HepG2 (cell line): ENCODE results near the gene EIF5B. TPM values are rescaled to one million over a fixed set of nuclear protein-coding genes. Genes with fewer than 3 reads are reported as not detected.

Experiments used
- CBX5 ChIP-seq: sonication (generic); formaldehyde crosslinking; IDR thresholded peaks from 2 replicates; pipeline ENCODE4 v1.4.0; 2020; ENCODE audit warnings: missing genetic modification reagents, borderline replicate concordance
- CENPBD1 ChIP-seq: sonication (generic); formaldehyde crosslinking; IDR thresholded peaks from 2 replicates; pipeline ENCODE4 v1.8.0; 2022; ENCODE audit warnings: missing genetic modification reagents, low read depth, mild to moderate bottlenecking, borderline replicate concordance
- CHCHD3 ChIP-seq: sonication (generic); formaldehyde crosslinking; IDR thresholded peaks from 2 replicates; pipeline ENCODE4 v1.8.0; 2022; ENCODE audit warnings: mild to moderate bottlenecking, missing genetic modification reagents, moderate library complexity
- CSRNP2 ChIP-seq: sonication (generic); formaldehyde crosslinking; conservative IDR thresholded peaks from 2 replicates; pipeline ENCODE4 v1.8.0; 2022; ENCODE audit warnings: low read depth, missing genetic modification reagents
- DNMT3B ChIP-seq: conservative IDR thresholded peaks from 2 replicates; pipeline ENCODE4 v1.6.1; 2016; ENCODE audit warnings: missing biosample characterization, control low read depth
- GATA4 ChIP-seq: sonication (generic); IDR thresholded peaks from 2 replicates; pipeline ENCODE4 v1.6.1; 2016; ENCODE audit warnings: antibody characterized with exemption, low read depth, borderline replicate concordance
- KDM5A ChIP-seq: fragments of 200-600 bp; sonication (generic); IDR thresholded peaks from 2 replicates; pipeline ENCODE4 v1.7.0; 2018; ENCODE audit warnings: antibody characterized with exemption, mild to moderate bottlenecking, low read length, borderline replicate concordance
- MAZ ChIP-seq, 2 experiments: sonication (generic) in 1 of 2; formaldehyde crosslinking in 1 of 2; IDR thresholded peaks; 2 replicates each; pipeline versions ENCODE4 v1.5.0 to v1.6.1; 2012 to 2020; ENCODE audit warnings: low read depth in 2 of 2, mild to moderate bottlenecking in 2 of 2, borderline replicate concordance in 1 of 2, improper control_type of control experiment in 1 of 2, low read length in 1 of 2, missing genetic modification reagents in 1 of 2, moderate library complexity in 1 of 2
- MTA3 ChIP-seq: sonication (generic); formaldehyde crosslinking; IDR thresholded peaks from 2 replicates; pipeline ENCODE4 v1.4.0; 2020; ENCODE audit warnings: missing genetic modification reagents
- SALL1 ChIP-seq: sonication (generic); formaldehyde crosslinking; IDR thresholded peaks from 2 replicates; pipeline ENCODE4 v1.8.0; 2022; ENCODE audit warnings: mild to moderate bottlenecking, missing genetic modification reagents
- TAF1 ChIP-seq: sonication (generic); formaldehyde crosslinking; IDR thresholded peaks from 2 replicates; pipeline ENCODE4 v1.4.0; 2020; ENCODE audit warnings: missing genetic modification reagents
- TFDP1 ChIP-seq: IDR thresholded peaks from 2 replicates; pipeline ENCODE4 v1.6.1; 2016; ENCODE audit warnings: missing compliant biosample characterization, missing genetic modification reagents, borderline replicate concordance
- ZBTB34 ChIP-seq: sonication (generic); formaldehyde crosslinking; IDR thresholded peaks from 2 replicates; pipeline ENCODE4 v1.8.0; 2022; ENCODE audit warnings: mild to moderate bottlenecking, missing genetic modification reagents
- ZNF225 ChIP-seq: sonication (generic); formaldehyde crosslinking; IDR thresholded peaks from 2 replicates; pipeline ENCODE4 v1.4.0; 2020; ENCODE audit warnings: mild to moderate bottlenecking, missing genetic modification reagents
- ZNF510 ChIP-seq: sonication (generic); formaldehyde crosslinking; IDR thresholded peaks from 2 replicates; pipeline ENCODE4 v1.4.0; 2020; ENCODE audit warnings: low read depth, mild to moderate bottlenecking, missing genetic modification reagents
- ZNF574 ChIP-seq: sonication (generic); formaldehyde crosslinking; IDR thresholded peaks from 2 replicates; pipeline ENCODE4 v1.4.0; 2020; ENCODE audit warnings: missing genetic modification reagents
- ZNF652 ChIP-seq: IDR thresholded peaks from 2 replicates; pipeline ENCODE4 v1.6.1; 2016; ENCODE audit warnings: low read depth, borderline replicate concordance
- ZNF75D ChIP-seq: sonication (generic); formaldehyde crosslinking; IDR thresholded peaks from 2 replicates; pipeline ENCODE4 v1.8.1; 2023; ENCODE audit warnings: missing genetic modification reagents, mild to moderate bottlenecking, borderline replicate concordance
- ZNF761 ChIP-seq: sonication (generic); formaldehyde crosslinking; conservative IDR thresholded peaks from 2 replicates; pipeline ENCODE4 v1.4.0; 2020; ENCODE audit warnings: mild to moderate bottlenecking, missing genetic modification reagents
- ZNF891 ChIP-seq: sonication (generic); formaldehyde crosslinking; IDR thresholded peaks from 2 replicates; pipeline ENCODE4 v1.5.0; 2020; ENCODE audit warnings: mild to moderate bottlenecking, missing genetic modification reagents
- polyA plus RNA-seq, 8 experiments: library from polyadenylated mRNA; depleted of rRNA in 3 of 8; stranded (reverse) in 7 of 8; unstranded in 1 of 8; fragments of >200 nt; fragmentation: Illumina TruSeq in 4 of 8; extraction: Trizol in 4 of 8; gene quantifications; 2 replicates each; pipeline versions ENCODE4 v1.2.1 to v1.2.3, GENCODE V29; 2011 to 2016; ENCODE audit warnings: low read depth in 4 of 8, missing spikeins in 1 of 8, mixed read lengths in 1 of 8; ENCODE audit not compliant: insufficient read depth in 1 of 8
- total RNA-seq, 5 experiments: library from RNA; depleted of rRNA; stranded (reverse); fragments of >200 nt; fragmentation: Illumina TruSeq; extraction: Trizol; gene quantifications; 2 replicates each; pipeline ENCODE4 v1.2.3, GENCODE V29; 2016; ENCODE audit warnings: low read depth in 1 of 5

The EIF5B gene
- total and polyA plus RNA-seq, 2 of the 13 experiments (the other 11 are each of a cell fraction or from before 2014, with no cell fraction given), result 8.8 to 32.1 TPM

GRCh38 chr2:99337113-99338028, at the start of gene EIF5B (continued):
- TF ChIP-seq CENPBD1 (CRISPR knock-in tag) (no peak; the same call in 1 of the 2 replicates), MAZ (IDR thresholded peaks at IDR 0.05; ENCODE audit: borderline replicate concordance, low read depth, low read length) (no peak), MAZ (CRISPR knock-in tag; IDR thresholded peaks at IDR 0.05; ENCODE audit: low read depth) (peak; percentile 95), CBX5 (CRISPR knock-in tag) (peak; percentile 94), ZNF574 (CRISPR knock-in tag) (peak; percentile 99), CSRNP2 (CRISPR knock-in tag) (no peak; the same call in 1 of the 2 replicates), GATA4 (peak; percentile 78; the same call in 1 of the 2 replicates), ZNF891 (CRISPR knock-in tag) (peak; percentile 98), ZBTB34 (CRISPR knock-in tag) (peak; percentile 88; the same call in 1 of the 2 replicates), ZNF761 (CRISPR knock-in tag) (peak; percentile 57), DNMT3B (CRISPR knock-in tag) (no peak), MTA3 (CRISPR knock-in tag) (no peak), TAF1 (peak; percentile 98), ZNF75D (CRISPR knock-in tag) (no peak), SALL1 (peak; percentile 95), CHCHD3 (CRISPR knock-in tag) (peak; percentile 79; the same call in 1 of the 2 replicates), ZNF652 (CRISPR knock-in tag) (no peak; the same call in 1 of the 2 replicates), ZNF510 (peak; percentile 97; the same call in 1 of the 2 replicates), ZNF225 (CRISPR knock-in tag) (peak; percentile 86), TFDP1 (CRISPR knock-in tag) (peak; percentile 87; the same call in 1 of the 2 replicates), KDM5A (peak; percentile 5; the same call in 1 of the 2 replicates)
